OCI-LY1 (cell line): ENCODE data around the gene MPL.

Source experiments
- CTCF ChIP-seq: fragments of 200-600 bp; sonication (generic), shearing (Covaris generic); IDR thresholded peaks from 2 replicates; pipeline ENCODE4 v1.5.1; 2017; ENCODE audit warnings: mild to moderate bottlenecking, antibody characterized with exemption, low read length, moderate library complexity, mixed read lengths
- EZH2 ChIP-seq: fragments of 200-600 bp; sonication (generic), shearing (Covaris generic); IDR thresholded peaks from 2 replicates; pipeline ENCODE4 v1.8.0; 2017; ENCODE audit warnings: borderline replicate concordance, mixed run types, mild to moderate bottlenecking, antibody characterized with exemption, low read length, moderate library complexity, mixed read lengths

DNA sequence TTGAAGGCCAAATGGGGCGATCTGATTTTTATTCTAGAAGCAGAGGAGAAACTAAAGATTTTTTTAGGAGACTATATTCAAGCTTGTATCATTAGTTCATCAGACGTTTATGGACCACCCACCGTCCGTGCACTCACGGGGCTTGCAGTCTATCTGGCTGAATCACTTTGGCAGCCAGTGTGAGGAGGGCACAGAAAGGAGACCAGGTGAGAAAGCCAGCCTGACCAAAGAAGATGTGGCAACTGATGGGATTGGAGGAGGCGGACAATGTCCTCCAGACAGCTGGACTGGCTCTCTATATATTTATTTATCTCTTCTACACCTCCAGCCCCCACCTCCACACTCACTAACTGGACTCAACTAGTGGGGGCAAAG lies 31.0 kb downstream of the MPL start:
- no peak for TF ChIP-seq CTCF
- TF ChIP-seq EZH2 = no peak
